H9 (cell line): ENCODE measurements around the gene TSPEAR. TPM values are rescaled to one million over a fixed set of nuclear protein-coding genes. Genes with fewer than 3 reads are reported as not detected.
A peak's percentile ranks its signal among the peaks of the same experiment; 100 is the strongest.

Source experiments
- DNase-seq: peaks from one replicate; pipeline ENCODE4 v3.0.0-alpha.2; 2017
- H2AFZ ChIP-seq: one replicate; pipeline ENCODE4 v1.6.1; 2013; ENCODE audit warnings: mild to moderate bottlenecking, low read length, control low read depth, moderate library complexity
- H2AK5ac ChIP-seq: 2 replicates; pipeline ENCODE4 v1.6.1; 2013; ENCODE audit warnings: low read length, control low read depth, mixed read lengths; ENCODE audit not compliant: insufficient read length
- H2BK120ac ChIP-seq: one replicate; pipeline ENCODE4 v1.6.1; 2013; ENCODE audit warnings: low read depth, mild to moderate bottlenecking, low read length, control low read depth, inconsistent platforms; ENCODE audit not compliant: poor library complexity, severe bottlenecking
- H2BK12ac ChIP-seq: 2 replicates; pipeline ENCODE4 v1.6.1; 2013; ENCODE audit warnings: low read length, control low read depth, mixed read lengths, low read depth; ENCODE audit not compliant: insufficient read length
- H2BK15ac ChIP-seq: 2 replicates; pipeline ENCODE4 v1.6.1; 2013; ENCODE audit warnings: low read depth, low read length, control low read depth
- H2BK20ac ChIP-seq: one replicate; pipeline ENCODE4 v1.6.1; 2013; ENCODE audit warnings: low read depth, mild to moderate bottlenecking, low read length, control low read depth, inconsistent platforms; ENCODE audit not compliant: poor library complexity, severe bottlenecking
- H2BK5ac ChIP-seq: 2 replicates; pipeline ENCODE4 v1.6.1; 2013; ENCODE audit warnings: low read length, control low read depth, mixed read lengths; ENCODE audit not compliant: insufficient read length
- H3K14ac ChIP-seq: 2 replicates; pipeline ENCODE4 v1.6.1; 2013; ENCODE audit warnings: low read length, control low read depth; ENCODE audit not compliant: insufficient read depth
- H3K18ac ChIP-seq: 2 replicates; pipeline ENCODE4 v1.6.1; 2013; ENCODE audit warnings: low read depth, mild to moderate bottlenecking, mixed read lengths, low read length, control low read depth; ENCODE audit not compliant: insufficient read length
- H3K23ac ChIP-seq: 2 replicates; pipeline ENCODE4 v1.6.1; 2013; ENCODE audit warnings: low read length, control low read depth, mixed read lengths, low read depth; ENCODE audit not compliant: insufficient read length
- H3K23me2 ChIP-seq: 2 replicates; pipeline ENCODE4 v1.6.1; 2013; ENCODE audit warnings: low read depth, mild to moderate bottlenecking, mixed read lengths, low read length, control low read depth; ENCODE audit not compliant: insufficient read length, poor library complexity, severe bottlenecking
- H3K27ac ChIP-seq: 2 replicates; pipeline ENCODE4 v1.5.1; 2013; ENCODE audit warnings: low read length, control low read depth, mixed read lengths, low read depth; ENCODE audit not compliant: insufficient read length
- H3K27me3 ChIP-seq: 2 replicates; pipeline ENCODE4 v1.6.1; 2013; ENCODE audit warnings: low read length, control low read depth, inconsistent platforms; ENCODE audit not compliant: insufficient read depth
- H3K4ac ChIP-seq: 2 replicates; pipeline ENCODE4 v1.6.1; 2013; ENCODE audit warnings: low read depth, mild to moderate bottlenecking, control low read depth, inconsistent platforms, low read length, moderate library complexity
- H3K4me1 ChIP-seq: 2 replicates; pipeline ENCODE4 v1.6.1; 2013; ENCODE audit warnings: low read length, control low read depth, inconsistent platforms; ENCODE audit not compliant: insufficient read depth
- H3K4me2 ChIP-seq: 2 replicates; pipeline ENCODE4 v1.6.1; 2013; ENCODE audit warnings: low read length, control low read depth, mixed read lengths; ENCODE audit not compliant: insufficient read length, insufficient read depth
- H3K56ac ChIP-seq: 2 replicates; pipeline ENCODE4 v1.6.1; 2013; ENCODE audit warnings: low read depth, mild to moderate bottlenecking, mixed read lengths, low read length, control low read depth; ENCODE audit not compliant: insufficient read length
- H3K79me1 ChIP-seq: 2 replicates; pipeline ENCODE4 v1.6.1; 2013; ENCODE audit warnings: low read depth, mild to moderate bottlenecking, moderate library complexity, low read length, control low read depth, inconsistent platforms; ENCODE audit not compliant: insufficient read depth, poor library complexity, severe bottlenecking
- H3K79me2 ChIP-seq: 2 replicates; pipeline ENCODE4 v1.6.1; 2013; ENCODE audit warnings: low read length, control low read depth, inconsistent platforms; ENCODE audit not compliant: insufficient read depth
- H3K9ac ChIP-seq: 2 replicates; pipeline ENCODE4 v1.6.1; 2013; ENCODE audit warnings: low read length, control low read depth, mixed read lengths; ENCODE audit not compliant: insufficient read length; ENCODE audit errors: extremely low read depth
- H3K9me3 ChIP-seq: one replicate; pipeline ENCODE4 v1.6.1; 2013; ENCODE audit warnings: low read depth, low read length, inconsistent platforms; ENCODE audit not compliant: control insufficient read depth
- H3T11ph ChIP-seq: one replicate; pipeline ENCODE4 v1.6.1; 2013; ENCODE audit warnings: mild to moderate bottlenecking, low read length, control low read depth, inconsistent platforms
- H4K20me1 ChIP-seq: one replicate; pipeline ENCODE4 v1.6.1; 2013; ENCODE audit not compliant: control insufficient read depth, insufficient read length, insufficient read depth
- H4K5ac ChIP-seq: 2 replicates; pipeline ENCODE4 v1.6.1; 2013; ENCODE audit warnings: low read depth, mild to moderate bottlenecking, mixed read lengths, low read length, control low read depth; ENCODE audit not compliant: insufficient read length
- H4K8ac ChIP-seq: replicated peaks from 2 replicates; pipeline ENCODE4 v1.6.1; 2013; ENCODE audit warnings: low read length, control low read depth, mixed read lengths, low read depth; ENCODE audit not compliant: insufficient read length
- H4K91ac ChIP-seq: 2 replicates; pipeline ENCODE4 v1.6.1; 2013; ENCODE audit warnings: low read depth, mild to moderate bottlenecking, moderate library complexity, mixed read lengths, low read length, control low read depth; ENCODE audit not compliant: insufficient read length
- H3K27ac Mint-ChIP-seq, 3 experiments: 2 replicates in 2 of 3; 3 replicates in 1 of 3; pipeline ENCODE4 v1.8.0; 2020 to 2021; ENCODE audit warnings: mixed read lengths in 3 of 3, mild to moderate bottlenecking in 1 of 3, moderate library complexity in 1 of 3
- H3K27me3 Mint-ChIP-seq: 2 replicates; pipeline ENCODE4 v1.8.0; 2021; ENCODE audit warnings: low read depth, mild to moderate bottlenecking, moderate library complexity, mixed read lengths
- H3K36me3 Mint-ChIP-seq, 3 experiments: 2 replicates in 2 of 3; 3 replicates in 1 of 3; pipeline ENCODE4 v1.8.0; 2020 to 2021; ENCODE audit warnings: low read depth in 3 of 3, mixed read lengths in 3 of 3; ENCODE audit not compliant: insufficient read depth in 1 of 3
- H3K4me1 Mint-ChIP-seq, 2 experiments: 2 replicates each; pipeline ENCODE4 v1.8.0; 2020; ENCODE audit warnings: mixed read lengths in 2 of 2
- H3K4me3 Mint-ChIP-seq, 2 experiments: 2 replicates in 1 of 2; 3 replicates in 1 of 2; pipeline ENCODE4 v1.8.0; 2020 to 2021; ENCODE audit warnings: mild to moderate bottlenecking in 2 of 2, mixed read lengths in 2 of 2, moderate library complexity in 1 of 2
- H3K9me3 Mint-ChIP-seq, 2 experiments: 2 replicates in 1 of 2; 3 replicates in 1 of 2; pipeline ENCODE4 v1.8.0; 2020; ENCODE audit warnings: mild to moderate bottlenecking in 2 of 2, mixed read lengths in 2 of 2, moderate library complexity in 1 of 2
- CTCF ChIP-seq: fragments of 200-600 bp; sonication (generic); conservative IDR thresholded peaks from 3 replicates; pipeline ENCODE4 v1.8.0; 2021; ENCODE audit warnings: antibody characterized with exemption, mild to moderate bottlenecking
- WGBS: extraction: QIAGEN DNeasy Blood & Tissue Kit; methylation state at CpG from one replicate; pipeline ENCODE4 v1.1.7; 2013; ENCODE audit warnings: missing lambda C conversion rate, low lambda C conversion rate, mixed read lengths; ENCODE audit not compliant: insufficient read length; ENCODE audit errors: extremely low coverage; 5-methylcytosine and 5-hydroxymethylcytosine counted together
- total RNA-seq: library from RNA; stranded (reverse); gene quantifications from 2 replicates; pipeline ENCODE4 v1.2.1, GENCODE V29; 2021

Gene TSPEAR
- total RNA-seq, 1 experiment from 2014 or later: 1.3 TPM

DNA sequence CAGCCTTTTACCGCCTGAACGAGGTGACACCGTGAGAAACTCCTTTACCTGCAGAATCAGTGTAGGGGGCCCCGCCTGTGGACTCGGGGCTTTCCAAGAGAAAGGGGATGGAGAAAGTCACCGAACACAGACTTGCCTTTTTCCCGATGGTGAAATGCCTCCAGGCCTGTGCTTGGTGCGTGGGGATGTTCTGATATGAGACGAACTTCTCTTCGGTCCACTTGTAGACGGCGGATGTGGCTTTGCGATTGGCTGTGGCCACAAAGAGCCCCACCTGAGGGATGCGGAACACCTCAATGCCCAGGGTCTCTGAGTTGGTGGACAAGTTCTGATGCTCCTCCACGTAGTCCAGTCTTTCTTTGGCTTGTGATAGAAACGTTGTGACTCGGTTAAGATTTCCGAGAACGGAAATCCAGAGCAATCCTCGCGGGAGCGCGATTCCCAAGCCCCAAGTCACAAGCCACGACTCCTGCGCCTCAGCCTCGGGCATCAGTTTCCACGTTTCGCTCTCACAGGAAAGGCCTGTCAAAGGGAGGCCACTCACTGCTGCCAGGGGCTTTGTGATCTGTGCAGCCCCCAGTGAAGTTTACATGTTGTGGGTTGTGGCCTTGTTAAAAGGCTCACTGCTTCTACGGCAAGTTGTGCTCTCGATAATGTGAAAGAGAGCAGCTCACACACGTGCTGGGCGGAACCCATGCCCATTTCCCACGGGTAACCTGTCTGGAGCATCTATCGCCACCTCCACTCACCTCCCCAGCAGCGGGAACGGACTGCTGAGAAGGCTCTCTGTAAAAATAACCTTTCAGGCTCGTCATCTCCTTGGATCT, 184.0 kb downstream of the TSPEAR start:
- Mint-ChIP-seq H3K36me3 (no peaks in the 10 kb centered on the region; a peak in 1 of 7 replicates), H3K9me3 (no peaks in the 10 kb centered on the region), H3K27me3 (peaks cover 7% of the 10 kb centered on the region), H3K27ac (no peak overlapping the region; a peak in 1 of 7 replicates), H3K4me1 (no peaks in the 10 kb centered on the region), H3K4me3 (no peak overlapping the region)
- no peak overlapping the region for H3K27ac ChIP-seq
- H2BK20ac ChIP-seq: no peak overlapping the region
- no peak overlapping the region for H2AK5ac ChIP-seq
- peak; percentile 21 for DNase-seq
- H2BK15ac ChIP-seq: no peak overlapping the region
- H3K4ac ChIP-seq: no peak overlapping the region
- WGBS: no CpG with 5 or more reads among the region's 37 CpGs
- H4K5ac ChIP-seq: no peak overlapping the region
- no peak overlapping the region for H2BK5ac ChIP-seq
- H3K79me1 ChIP-seq: no peaks in the 10 kb centered on the region
- H4K20me1 ChIP-seq: no peaks in the 10 kb centered on the region
- no peak overlapping the region for H3K18ac ChIP-seq
- H2AFZ ChIP-seq: no peak overlapping the region
- H3K4me1 ChIP-seq: no peaks in the 10 kb centered on the region
- H3K9ac ChIP-seq: no peak overlapping the region
- no peak for TF ChIP-seq CTCF
- no peaks in the 10 kb centered on the region for H3K9me3 ChIP-seq
- H3K27me3 ChIP-seq: no peaks in the 10 kb centered on the region
- no peak overlapping the region for H3K56ac ChIP-seq
- no peaks in the 10 kb centered on the region for H3K23me2 ChIP-seq
- no peak overlapping the region for H3K23ac ChIP-seq
- H2BK12ac ChIP-seq: no peak overlapping the region
- H3K4me2 ChIP-seq: no peak overlapping the region
- H3T11ph ChIP-seq: no peak overlapping the region
- H2BK120ac ChIP-seq: no peak overlapping the region
- H4K8ac ChIP-seq: no peak overlapping the region
- H3K79me2 ChIP-seq: no peaks in the 10 kb centered on the region
- no peak overlapping the region for H4K91ac ChIP-seq
- no peak overlapping the region; the same call in 1 of the 2 replicates for H3K14ac ChIP-seq
